MCF 10A (cell line): ENCODE results near the gene CSTB. TPM values are rescaled to one million over a fixed set of nuclear protein-coding genes. Genes with fewer than 3 reads are reported as not detected.

ENCODE experiments used
- BruUV-seq: library from RNA; stranded (reverse); fragments of 400-500 nt; replicated peaks from 2 replicates; lab custom pipeline; 2021; lab: Mats Ljungman, UMichigan
- CTCF ChIA-PET: fragments of 300-600 bp; sonication (Branson Sonifier 250); formaldehyde crosslinking; extraction: SDS; loops from one replicate; lab custom pipeline; 2021; ENCODE audit warnings: antibody characterized with exemption, inconsistent platforms; lab: Yijun Ruan, JAX
- POLR2A ChIA-PET: fragments of 300-600, 350-650 bp; sonication (Branson Sonifier 250); formaldehyde crosslinking; extraction: SDS; loops from one replicate; lab custom pipeline; 2020; ENCODE audit warnings: antibody characterized with exemption, inconsistent platforms; lab: Yijun Ruan, JAX
- DNase-seq: peaks from one replicate; pipeline ENCODE4 v3.0.0-alpha.2; 2018; ENCODE audit not compliant: unreplicated experiment
- H3K27ac Mint-ChIP-seq: one replicate; pipeline ENCODE4 v1.8.0; 2022; ENCODE audit warnings: mild to moderate bottlenecking, low read depth, mixed read lengths; ENCODE audit not compliant: unreplicated experiment
- H3K27me3 Mint-ChIP-seq: one replicate; pipeline ENCODE4 v1.8.0; 2022; ENCODE audit warnings: mixed read lengths; ENCODE audit not compliant: insufficient read depth, unreplicated experiment
- H3K36me3 Mint-ChIP-seq: one replicate; pipeline ENCODE4 v1.8.0; 2022; ENCODE audit warnings: mild to moderate bottlenecking, moderate library complexity, mixed read lengths; ENCODE audit not compliant: insufficient read depth, unreplicated experiment
- H3K4me1 Mint-ChIP-seq: one replicate; pipeline ENCODE4 v1.8.0; 2022; ENCODE audit warnings: mixed read lengths; ENCODE audit not compliant: insufficient read depth, unreplicated experiment
- H3K4me3 Mint-ChIP-seq: one replicate; pipeline ENCODE4 v1.8.0; 2022; ENCODE audit warnings: mild to moderate bottlenecking, moderate library complexity, mixed read lengths; ENCODE audit not compliant: unreplicated experiment
- H3K9me3 Mint-ChIP-seq: one replicate; pipeline ENCODE4 v1.8.0; 2022; ENCODE audit warnings: mixed read lengths; ENCODE audit not compliant: unreplicated experiment
- intact Hi-C: fragments of 100-400 bp; cut with micrococcal nuclease; formaldehyde crosslinking; loops from 2 replicates; pipeline ENCODE4 v1.14.1; 2022
- total RNA-seq: library from RNA; stranded (reverse); gene quantifications from 2 replicates; pipeline ENCODE4 v1.2.3, GENCODE V29; 2022
- TF ChIP-seq, protein P1 (sequence below): fragments of 200-600 bp; IDR thresholded peaks from one replicate; pipeline ENCODE4 v1.8.0; 2022; ENCODE audit warnings: antibody characterized with exemption, mild to moderate bottlenecking; ENCODE audit not compliant: unreplicated experiment

CSTB gene
- total RNA-seq, 1 experiment from 2014 or later = 60.5 TPM

DNA sequence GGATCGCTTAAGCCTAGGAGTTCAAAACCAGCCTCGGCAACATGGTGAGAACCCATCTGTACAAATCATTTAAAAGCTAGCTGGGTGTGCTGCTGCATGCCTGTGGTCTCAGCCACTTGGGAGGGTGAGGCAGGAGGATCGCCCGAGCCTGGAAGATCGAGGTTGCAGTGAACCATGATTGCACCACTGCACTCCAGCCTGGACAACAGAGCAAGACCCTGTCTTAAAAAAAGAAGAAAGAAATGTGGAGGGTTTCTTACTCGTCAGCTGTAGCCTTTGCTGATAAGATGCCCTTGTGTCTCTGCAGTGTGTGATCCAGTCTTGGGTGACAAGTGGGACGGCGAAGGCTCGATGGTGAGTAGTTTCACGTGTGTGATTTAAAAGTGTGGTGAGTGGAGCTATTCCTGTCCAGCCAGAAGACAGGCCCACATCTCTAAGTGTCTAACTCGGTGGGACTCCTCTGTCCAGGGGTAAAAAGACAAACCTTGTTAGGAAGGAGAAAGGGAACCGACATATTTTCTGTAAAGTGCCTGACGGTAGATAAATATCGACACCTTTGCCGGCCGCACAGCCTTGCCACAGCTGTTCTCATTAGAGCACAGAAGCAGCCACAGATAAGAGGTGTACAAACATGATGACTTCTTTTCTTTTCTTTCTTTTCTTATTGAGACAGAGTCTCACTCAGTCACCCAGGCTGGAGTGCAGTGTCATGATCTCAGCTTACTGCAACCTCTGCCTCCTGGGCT, 30.2 kb downstream of the CSTB start:
- no peak for DNase-seq
- no peaks in the 10 kb centered on the region for H3K27me3 Mint-ChIP-seq
- H3K4me3 Mint-ChIP-seq = no peak overlapping the region
- CTCF ChIA-PET = no interaction called here
- H3K36me3 Mint-ChIP-seq = peaks cover 79% of the 10 kb centered on the region
- no peaks in the 10 kb centered on the region for H3K4me1 Mint-ChIP-seq
- intact Hi-C loops = no loop called here
- TF ChIP-seq, protein P1, sequence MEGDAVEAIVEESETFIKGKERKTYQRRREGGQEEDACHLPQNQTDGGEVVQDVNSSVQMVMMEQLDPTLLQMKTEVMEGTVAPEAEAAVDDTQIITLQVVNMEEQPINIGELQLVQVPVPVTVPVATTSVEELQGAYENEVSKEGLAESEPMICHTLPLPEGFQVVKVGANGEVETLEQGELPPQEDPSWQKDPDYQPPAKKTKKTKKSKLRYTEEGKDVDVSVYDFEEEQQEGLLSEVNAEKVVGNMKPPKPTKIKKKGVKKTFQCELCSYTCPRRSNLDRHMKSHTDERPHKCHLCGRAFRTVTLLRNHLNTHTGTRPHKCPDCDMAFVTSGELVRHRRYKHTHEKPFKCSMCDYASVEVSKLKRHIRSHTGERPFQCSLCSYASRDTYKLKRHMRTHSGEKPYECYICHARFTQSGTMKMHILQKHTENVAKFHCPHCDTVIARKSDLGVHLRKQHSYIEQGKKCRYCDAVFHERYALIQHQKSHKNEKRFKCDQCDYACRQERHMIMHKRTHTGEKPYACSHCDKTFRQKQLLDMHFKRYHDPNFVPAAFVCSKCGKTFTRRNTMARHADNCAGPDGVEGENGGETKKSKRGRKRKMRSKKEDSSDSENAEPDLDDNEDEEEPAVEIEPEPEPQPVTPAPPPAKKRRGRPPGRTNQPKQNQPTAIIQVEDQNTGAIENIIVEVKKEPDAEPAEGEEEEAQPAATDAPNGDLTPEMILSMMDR = no peak
- BruUV-seq = no TSS peak
- no peaks in the 10 kb centered on the region for H3K9me3 Mint-ChIP-seq
- no peak overlapping the region for H3K27ac Mint-ChIP-seq
- POLR2A ChIA-PET = interaction anchor here (0.6 to 1.5 kb wide), 6 partner anchors 13 to 54 kb away, joined by 3 to 6 read pairs (median 4); partner anchors contain the start of gene RRP1

DNA sequence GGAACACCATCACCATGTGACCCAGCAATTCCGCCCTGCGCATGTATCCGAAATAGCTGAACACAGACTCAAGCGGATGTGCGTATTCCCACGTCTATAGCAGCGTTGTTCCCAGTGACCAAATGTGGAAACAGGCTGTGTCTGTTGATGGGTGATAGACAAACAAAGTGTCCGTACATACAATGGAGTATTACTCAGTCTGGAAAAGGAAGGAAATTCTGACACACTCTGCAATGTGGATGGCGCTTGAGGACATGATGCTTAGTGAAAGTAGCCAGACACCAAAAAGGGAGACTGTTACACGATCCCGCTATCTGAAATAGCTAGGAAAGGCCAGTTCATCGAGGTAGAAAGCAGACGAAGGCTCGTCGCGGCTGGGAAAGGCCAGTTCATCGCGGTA, 31.4 kb downstream of the CSTB start:
- BruUV-seq = no TSS peak
- peaks cover under 1% of the 10 kb centered on the region for H3K4me1 Mint-ChIP-seq
- intact Hi-C loops = no loop called here
- no peak overlapping the region for H3K4me3 Mint-ChIP-seq
- no peaks in the 10 kb centered on the region for H3K27me3 Mint-ChIP-seq
- no peak for DNase-seq
- no peak overlapping the region for H3K27ac Mint-ChIP-seq
- no peaks in the 10 kb centered on the region for H3K9me3 Mint-ChIP-seq
- TF ChIP-seq, protein P1 = no peak
- H3K36me3 Mint-ChIP-seq = peaks cover 73% of the 10 kb centered on the region
- ChIA-PET CTCF (no interaction called here), POLR2A (interaction anchor here (0.7 to 1.4 kb wide), 3 partner anchors 14 to 136 kb away, joined by 3 to 4 read pairs (median 3); no protein-coding TSS in a partner anchor)

- intact Hi-C loops = no loop called here
- H3K27me3 Mint-ChIP-seq = no peaks in the 10 kb centered on the region
- H3K4me3 Mint-ChIP-seq = no peak overlapping the region
- peaks cover 71% of the 10 kb centered on the region for H3K36me3 Mint-ChIP-seq
- ChIA-PET POLR2A (interaction anchor here (1.4 kb wide), 1 partner anchor 18 kb away, joined by 3 read pairs; no protein-coding TSS in a partner anchor), CTCF (no interaction called here)
- TF ChIP-seq, protein P1 = no peak
- H3K4me1 Mint-ChIP-seq = peaks cover 5% of the 10 kb centered on the region
- BruUV-seq = no TSS peak
- no peak overlapping the region for H3K27ac Mint-ChIP-seq
- no peaks in the 10 kb centered on the region for H3K9me3 Mint-ChIP-seq
- DNase-seq = no peak
These were observed 32.2 kb downstream of the CSTB start for GRCh38 chr21:43743947-43744346.

DNA sequence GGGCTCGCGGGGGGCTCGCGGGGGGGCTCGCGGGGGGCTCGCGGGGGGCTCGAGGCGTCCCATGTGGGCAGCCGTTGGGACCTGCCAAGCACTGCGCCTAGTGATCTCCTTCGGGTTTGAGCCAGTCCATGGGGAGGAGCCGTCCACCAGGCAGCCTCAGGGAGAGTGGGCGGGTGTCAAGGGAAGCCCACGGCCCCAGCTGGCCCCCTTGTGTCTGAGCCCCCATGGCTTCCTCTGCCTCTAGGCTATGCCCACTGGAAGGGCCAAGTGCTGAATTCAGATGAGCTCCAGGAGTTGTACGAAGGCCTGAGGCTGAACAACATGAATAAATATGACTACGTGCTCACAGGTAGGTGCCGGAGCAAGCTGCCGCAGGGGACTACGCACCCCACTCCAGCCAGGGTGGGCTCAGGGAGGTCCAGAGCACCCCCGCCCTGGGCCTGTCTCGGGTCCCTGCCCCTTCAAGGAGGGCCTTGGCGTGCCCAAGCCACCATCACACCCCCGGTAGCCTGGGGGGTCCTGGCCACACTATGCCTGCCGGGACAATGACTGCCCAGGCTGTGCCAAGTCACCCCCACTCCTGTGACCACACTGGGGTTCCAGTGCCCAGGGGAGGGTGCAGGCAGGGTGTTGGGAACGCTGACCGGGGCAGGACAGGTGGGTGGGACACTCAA, 34.5 kb downstream of the CSTB start:
- BruUV-seq = no TSS peak
- H3K9me3 Mint-ChIP-seq = no peaks in the 10 kb centered on the region
- ChIA-PET CTCF (interaction anchor here (0.6 kb wide), 1 partner anchor 25 kb away, joined by 4 read pairs; no protein-coding TSS in a partner anchor), POLR2A (interaction anchor here (1.1 kb wide), 1 partner anchor 22 kb away, joined by 3 read pairs; no protein-coding TSS in a partner anchor)
- TF ChIP-seq, protein P1 = no peak
- H3K27me3 Mint-ChIP-seq = no peaks in the 10 kb centered on the region
- peaks cover 5% of the 10 kb centered on the region for H3K4me1 Mint-ChIP-seq
- no peak for DNase-seq
- no peak overlapping the region for H3K27ac Mint-ChIP-seq
- H3K4me3 Mint-ChIP-seq = no peak overlapping the region
- intact Hi-C loops = no loop called here
- peaks cover 63% of the 10 kb centered on the region for H3K36me3 Mint-ChIP-seq
